Gastrocnemius medialis (tissue), 4 donors: Measurements from ENCODE around the gene GRIK4.

Experiments
- CTCF ChIP-seq, 5 experiments: fragments of 450-650 bp in 3 of 5; fragments of 200-600 bp in 2 of 5; sonication (generic) in 2 of 5; IDR thresholded peaks in 4 of 5; conservative IDR thresholded peaks in 1 of 5; 1 replicate in 4 of 5; 2 replicates in 1 of 5; pipeline ENCODE4 v1.5.1; 2016 to 2019; ENCODE audit warnings: antibody characterized with exemption in 5 of 5, mild to moderate bottlenecking in 3 of 5, moderate library complexity in 3 of 5
- POLR2A ChIP-seq, 2 donors: fragments of 450-650 bp; IDR thresholded peaks; one replicate each; pipeline ENCODE4 v1.6.1; 2017; ENCODE audit warnings: antibody characterized with exemption in 2 of 2, mild to moderate bottlenecking in 2 of 2, moderate library complexity in 2 of 2

GRCh38 chr11:120489799-120490198 lies 21.7 kb upstream of the GRIK4 start:
- TF ChIP-seq CTCF (IDR thresholded peaks at IDR 0.05 in 4 of 5, conservative IDR thresholded peaks at IDR 0.05 in 1 of 5), result no peak
- TF ChIP-seq POLR2A (IDR thresholded peaks at IDR 0.05), result no peak
